ENCODE measurements around the gene ATP9B. TPM values are rescaled to one million over a fixed set of nuclear protein-coding genes. Genes with fewer than 3 reads are reported as not detected.

The ATP9B gene
- total RNA-seq, 1 donor from 2014 or later: 50.3 TPM

- Histone ChIP-seq H3K9me3 (no peaks in the 10 kb centered on the region), H3K4me1 (peaks cover 11% of the 10 kb centered on the region), H3K27me3 (no peaks in the 10 kb centered on the region), H3K27ac (no peak overlapping the region), H3K4me3 (no peak overlapping the region), H3K36me3 (no peaks in the 10 kb centered on the region)
- no peak for TF ChIP-seq CTCF (IDR thresholded peaks at IDR 0.05)
- no peak for TF ChIP-seq POLR2A (IDR thresholded peaks at IDR 0.05)
- TF ChIP-seq POLR2AphosphoS5 (IDR thresholded peaks at IDR 0.05; ENCODE audit: insufficient read depth in 1 of 2, low read depth in 1 of 2): no peak
- intact Hi-C loops (cut with DNase I): no loop called here
- DNase-seq (ENCODE audit: extremely low spot score in 2 of 2): no peak
These were observed 34.9 kb downstream of the ATP9B start for GRCh38 chr18:79104137-79104536.

- intact Hi-C loops (cut with DNase I): no loop called here
- no peak overlapping the region for H3K4me3 ChIP-seq
- H3K27me3 ChIP-seq: no peaks in the 10 kb centered on the region
- no peaks in the 10 kb centered on the region for H3K36me3 ChIP-seq
- H3K9me3 ChIP-seq: no peaks in the 10 kb centered on the region
- no peak overlapping the region for H3K27ac ChIP-seq
- H3K4me1 ChIP-seq: peaks cover 11% of the 10 kb centered on the region
- DNase-seq (ENCODE audit: extremely low spot score in 2 of 2): no peak
- TF ChIP-seq CTCF (IDR thresholded peaks at IDR 0.05) (no peak), POLR2AphosphoS5 (IDR thresholded peaks at IDR 0.05; ENCODE audit: insufficient read depth in 1 of 2, low read depth in 1 of 2) (no peak), POLR2A (IDR thresholded peaks at IDR 0.05) (no peak)
These were observed 36.3 kb downstream of the ATP9B start for GRCh38 chr18:79105455-79105854.

- Histone ChIP-seq H3K27ac (no peak overlapping the region), H3K36me3 (no peaks in the 10 kb centered on the region), H3K4me1 (peaks cover 11% of the 10 kb centered on the region), H3K9me3 (no peaks in the 10 kb centered on the region), H3K4me3 (no peak overlapping the region), H3K27me3 (no peaks in the 10 kb centered on the region)
- TF ChIP-seq POLR2A (IDR thresholded peaks at IDR 0.05) (no peak), POLR2AphosphoS5 (IDR thresholded peaks at IDR 0.05; ENCODE audit: insufficient read depth in 1 of 2, low read depth in 1 of 2) (no peak), CTCF (IDR thresholded peaks at IDR 0.05) (no peak)
- DNase-seq (ENCODE audit: extremely low spot score in 2 of 2): no peak
- intact Hi-C loops (cut with DNase I): no loop called here
These were observed 36.9 kb downstream of the ATP9B start for GRCh38 chr18:79106084-79106483.

GRCh38 chr18:79107886-79108285, 38.7 kb downstream of the ATP9B start:
- peaks cover 11% of the 10 kb centered on the region for H3K4me1 ChIP-seq
- H3K9me3 ChIP-seq: no peaks in the 10 kb centered on the region
- no peaks in the 10 kb centered on the region for H3K27me3 ChIP-seq
- intact Hi-C loops (cut with DNase I): no loop called here
- TF ChIP-seq CTCF (IDR thresholded peaks at IDR 0.05): no peak
- no peak for TF ChIP-seq POLR2A (IDR thresholded peaks at IDR 0.05)
- TF ChIP-seq POLR2AphosphoS5 (IDR thresholded peaks at IDR 0.05; ENCODE audit: insufficient read depth in 1 of 2, low read depth in 1 of 2): no peak
- H3K27ac ChIP-seq: no peak overlapping the region
- H3K4me3 ChIP-seq: no peak overlapping the region
- no peak for DNase-seq (ENCODE audit: extremely low spot score in 2 of 2)
- H3K36me3 ChIP-seq: no peaks in the 10 kb centered on the region

GRCh38 chr18:79108549-79109215, 39.5 kb downstream of the ATP9B start:
- DNase-seq (ENCODE audit: extremely low spot score in 2 of 2): no peak
- no peaks in the 10 kb centered on the region for H3K9me3 ChIP-seq
- H3K27me3 ChIP-seq: no peaks in the 10 kb centered on the region
- intact Hi-C loops (cut with DNase I): no loop called here
- peaks cover 11% of the 10 kb centered on the region for H3K4me1 ChIP-seq
- H3K4me3 ChIP-seq: no peak overlapping the region
- TF ChIP-seq POLR2AphosphoS5 (IDR thresholded peaks at IDR 0.05; ENCODE audit: insufficient read depth in 1 of 2, low read depth in 1 of 2) (no peak), CTCF (IDR thresholded peaks at IDR 0.05) (no peak), POLR2A (IDR thresholded peaks at IDR 0.05) (no peak)
- H3K27ac ChIP-seq: no peak overlapping the region
- H3K36me3 ChIP-seq: peaks cover 0 to 3% of the 10 kb centered on the region in 2 donors

Data from vagina (tissue), 2 donors.